GM23248 (cell line): Measurements from ENCODE around the gene UBR3.

Experiments used
- EZH2 ChIP-seq: fragments of 200-600 bp; sonication (generic); IDR thresholded peaks from 2 replicates; pipeline ENCODE4 v1.6.1; 2018; ENCODE audit warnings: antibody characterized with exemption, mild to moderate bottlenecking; ENCODE audit not compliant: insufficient read depth, poor library complexity, severe bottlenecking
- EZH2phosphoT487 ChIP-seq: fragments of 200-600 bp; sonication (generic); IDR thresholded peaks from 2 replicates; pipeline ENCODE4 v1.6.1; 2018; ENCODE audit warnings: antibody characterized with exemption, moderate library complexity, mild to moderate bottlenecking, low read depth; ENCODE audit not compliant: insufficient read depth

DNA sequence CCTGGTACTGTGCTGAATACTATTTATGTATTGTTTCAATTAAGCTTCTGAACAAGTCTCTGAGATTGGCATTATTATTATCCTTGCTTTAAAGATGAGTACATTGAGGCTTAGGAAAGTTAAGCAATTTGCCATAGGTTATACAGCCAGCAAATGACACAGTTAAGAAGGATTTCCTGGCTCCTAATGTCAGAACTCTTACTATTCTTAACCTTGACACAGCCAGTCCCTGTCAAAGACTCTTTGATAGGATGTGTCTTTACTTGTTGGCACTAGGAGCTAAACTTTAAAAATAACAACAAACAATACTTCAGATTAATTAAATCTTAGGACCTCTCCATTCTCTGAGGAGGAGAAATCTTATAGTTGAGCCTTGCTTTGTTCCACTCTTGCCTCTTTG, 70.6 kb downstream of the UBR3 start:
- no peak for TF ChIP-seq EZH2
- no peak for TF ChIP-seq EZH2phosphoT487
